WTC11 (cell line): ENCODE measurements around the gene MSL3B.

Experiments used
- CBFB ChIP-seq: sonication (generic); formaldehyde crosslinking; IDR thresholded peaks from 2 replicates; pipeline ENCODE4 v1.8.1; 2022; ENCODE audit warnings: mild to moderate bottlenecking, low read depth, missing genetic modification reagents
- CREB1 ChIP-seq: sonication (generic); formaldehyde crosslinking; IDR thresholded peaks from 2 replicates; pipeline ENCODE4 v1.8.0; 2023; ENCODE audit warnings: mild to moderate bottlenecking, missing genetic modification reagents
- ELF4 ChIP-seq: sonication (generic); formaldehyde crosslinking; IDR thresholded peaks from 2 replicates; pipeline ENCODE4 v1.8.1; 2022; ENCODE audit warnings: low read depth, mild to moderate bottlenecking, moderate library complexity, missing genetic modification reagents
- ESRRA ChIP-seq: sonication (generic); formaldehyde crosslinking; IDR thresholded peaks from 2 replicates; pipeline ENCODE4 v1.8.1; 2022; ENCODE audit warnings: mild to moderate bottlenecking, missing genetic modification reagents, borderline replicate concordance
- KAT7 ChIP-seq: sonication (generic); formaldehyde crosslinking; IDR thresholded peaks from 2 replicates; pipeline ENCODE4 v1.8.1; 2023; ENCODE audit warnings: missing genetic modification reagents, mild to moderate bottlenecking, borderline replicate concordance
- ZNF423 ChIP-seq: fragments of 250-450 bp; sonication (Bioruptor Pico); IDR thresholded peaks from 2 replicates; pipeline ENCODE4 v2.1.2; 2022; ENCODE audit warnings: mild to moderate bottlenecking, moderate library complexity
- TF ChIP-seq, protein P1 (sequence below): fragments of 200-600 bp; IDR thresholded peaks from 2 replicates; pipeline ENCODE4 v1.8.0; 2022; ENCODE audit warnings: antibody characterized with exemption
- TF ChIP-seq, protein P2 (sequence below): sonication (generic); formaldehyde crosslinking; IDR thresholded peaks from 2 replicates; pipeline ENCODE4 v1.8.1; 2023; ENCODE audit warnings: mild to moderate bottlenecking, missing genetic modification reagents, moderate library complexity
- TF ChIP-seq, protein P3 (sequence below): sonication (generic); formaldehyde crosslinking; IDR thresholded peaks from 2 replicates; pipeline ENCODE4 v1.8.0; 2022; ENCODE audit warnings: mild to moderate bottlenecking, missing genetic modification reagents
- TF ChIP-seq, protein P4 (sequence below): fragments of 250-450 bp; sonication (Bioruptor Pico); conservative IDR thresholded peaks from 2 replicates; pipeline ENCODE4 v1.9.0; 2021; ENCODE audit warnings: mild to moderate bottlenecking
- TF ChIP-seq, protein P5 (sequence below): sonication (generic); formaldehyde crosslinking; IDR thresholded peaks from 2 replicates; pipeline ENCODE4 v1.8.0; 2023; ENCODE audit warnings: mild to moderate bottlenecking, missing genetic modification reagents
- TF ChIP-seq, protein P6 (sequence below): sonication (generic); formaldehyde crosslinking; IDR thresholded peaks from 2 replicates; pipeline ENCODE4 v1.8.1; 2022; ENCODE audit warnings: mild to moderate bottlenecking, moderate library complexity, missing genetic modification reagents
- TF ChIP-seq, protein P7 (sequence below): sonication (generic); formaldehyde crosslinking; IDR thresholded peaks from 2 replicates; pipeline ENCODE4 v1.8.1; 2022; ENCODE audit warnings: mild to moderate bottlenecking, missing genetic modification reagents, moderate library complexity, borderline replicate concordance

DNA sequence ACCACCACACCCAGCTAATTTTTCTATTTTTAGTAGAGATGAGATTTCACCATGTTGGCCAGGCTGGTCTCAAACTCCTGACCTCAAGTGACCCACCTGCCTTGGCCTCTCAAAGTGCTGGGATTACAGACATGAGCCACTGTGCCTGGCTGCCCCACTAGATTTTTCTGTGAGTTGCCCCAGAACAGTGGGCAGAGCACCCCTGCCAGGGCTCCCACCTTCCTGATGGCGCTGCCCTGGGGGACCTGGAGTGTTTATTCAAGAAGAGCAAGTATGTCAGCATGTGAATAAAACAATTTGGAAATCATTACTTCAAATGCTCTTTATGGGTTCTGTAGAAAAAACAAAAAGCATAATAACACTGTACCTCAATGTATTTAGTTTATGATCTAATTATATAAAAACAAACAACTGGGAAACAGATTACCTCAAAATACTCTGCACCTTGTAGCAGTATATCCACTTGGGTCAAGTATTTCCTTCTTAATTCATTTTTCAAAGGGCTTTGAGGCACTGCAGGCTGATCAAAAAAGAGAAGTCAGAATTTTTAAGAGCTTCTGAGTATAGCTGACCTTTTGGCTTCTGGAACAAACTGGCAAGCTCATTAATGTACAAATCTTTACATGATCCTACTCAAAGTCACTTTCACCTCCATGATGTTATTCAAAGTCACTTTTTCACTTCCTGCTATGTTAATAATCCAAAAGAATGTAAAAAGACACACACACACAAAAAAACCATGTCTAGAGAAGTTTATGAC is 22.7 kb downstream of the MSL3B start:
- TF ChIP-seq, protein P1, sequence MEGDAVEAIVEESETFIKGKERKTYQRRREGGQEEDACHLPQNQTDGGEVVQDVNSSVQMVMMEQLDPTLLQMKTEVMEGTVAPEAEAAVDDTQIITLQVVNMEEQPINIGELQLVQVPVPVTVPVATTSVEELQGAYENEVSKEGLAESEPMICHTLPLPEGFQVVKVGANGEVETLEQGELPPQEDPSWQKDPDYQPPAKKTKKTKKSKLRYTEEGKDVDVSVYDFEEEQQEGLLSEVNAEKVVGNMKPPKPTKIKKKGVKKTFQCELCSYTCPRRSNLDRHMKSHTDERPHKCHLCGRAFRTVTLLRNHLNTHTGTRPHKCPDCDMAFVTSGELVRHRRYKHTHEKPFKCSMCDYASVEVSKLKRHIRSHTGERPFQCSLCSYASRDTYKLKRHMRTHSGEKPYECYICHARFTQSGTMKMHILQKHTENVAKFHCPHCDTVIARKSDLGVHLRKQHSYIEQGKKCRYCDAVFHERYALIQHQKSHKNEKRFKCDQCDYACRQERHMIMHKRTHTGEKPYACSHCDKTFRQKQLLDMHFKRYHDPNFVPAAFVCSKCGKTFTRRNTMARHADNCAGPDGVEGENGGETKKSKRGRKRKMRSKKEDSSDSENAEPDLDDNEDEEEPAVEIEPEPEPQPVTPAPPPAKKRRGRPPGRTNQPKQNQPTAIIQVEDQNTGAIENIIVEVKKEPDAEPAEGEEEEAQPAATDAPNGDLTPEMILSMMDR: no peak
- TF ChIP-seq ZNF423 (CRISPR knock-in tag) (no peak), CREB1 (no peak), ESRRA (no peak), ELF4 (CRISPR knock-in tag) (no peak), CBFB (CRISPR knock-in tag) (no peak), KAT7 (CRISPR knock-in tag) (no peak)
- TF ChIP-seq, protein P2, sequence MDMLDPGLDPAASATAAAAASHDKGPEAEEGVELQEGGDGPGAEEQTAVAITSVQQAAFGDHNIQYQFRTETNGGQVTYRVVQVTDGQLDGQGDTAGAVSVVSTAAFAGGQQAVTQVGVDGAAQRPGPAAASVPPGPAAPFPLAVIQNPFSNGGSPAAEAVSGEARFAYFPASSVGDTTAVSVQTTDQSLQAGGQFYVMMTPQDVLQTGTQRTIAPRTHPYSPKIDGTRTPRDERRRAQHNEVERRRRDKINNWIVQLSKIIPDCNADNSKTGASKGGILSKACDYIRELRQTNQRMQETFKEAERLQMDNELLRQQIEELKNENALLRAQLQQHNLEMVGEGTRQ (CRISPR knock-in tag): no peak
- TF ChIP-seq, protein P3, sequence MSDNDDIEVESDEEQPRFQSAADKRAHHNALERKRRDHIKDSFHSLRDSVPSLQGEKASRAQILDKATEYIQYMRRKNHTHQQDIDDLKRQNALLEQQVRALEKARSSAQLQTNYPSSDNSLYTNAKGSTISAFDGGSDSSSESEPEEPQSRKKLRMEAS (CRISPR knock-in tag): no peak
- TF ChIP-seq, protein P4, sequence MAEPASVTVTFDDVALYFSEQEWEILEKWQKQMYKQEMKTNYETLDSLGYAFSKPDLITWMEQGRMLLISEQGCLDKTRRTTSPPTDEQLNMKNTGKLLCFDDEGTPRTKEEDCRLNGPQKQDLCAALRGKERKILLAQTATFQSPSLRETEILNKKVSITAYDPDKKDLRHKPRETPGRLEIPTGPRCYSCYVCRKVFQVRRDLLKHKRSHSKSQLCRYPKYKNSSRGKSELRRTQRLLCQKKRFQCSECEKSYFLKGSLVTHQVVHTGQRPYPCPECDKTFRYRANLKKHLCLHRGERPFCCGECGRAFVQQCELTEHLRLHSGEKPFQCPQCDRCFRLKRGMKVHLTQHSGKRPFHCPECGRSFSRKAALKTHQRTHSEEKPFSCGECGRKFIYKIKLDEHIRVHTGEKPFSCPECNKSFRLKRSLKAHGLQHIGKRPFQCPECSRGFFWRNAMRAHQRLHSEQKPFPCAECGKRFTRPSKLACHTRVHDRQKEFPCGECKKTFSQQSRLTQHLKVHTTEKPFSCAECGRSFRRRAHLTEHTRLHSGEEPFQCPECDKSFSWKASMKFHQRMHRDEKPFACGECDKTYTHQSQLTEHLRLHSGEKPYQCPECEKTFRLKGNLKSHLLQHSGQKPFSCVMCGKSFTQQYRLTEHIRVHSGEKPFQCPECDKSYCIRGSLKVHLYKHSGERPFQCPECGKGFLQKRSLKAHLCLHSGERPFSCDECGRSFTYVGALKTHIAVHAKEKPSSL (CRISPR knock-in tag): no peak
- TF ChIP-seq, protein P5, sequence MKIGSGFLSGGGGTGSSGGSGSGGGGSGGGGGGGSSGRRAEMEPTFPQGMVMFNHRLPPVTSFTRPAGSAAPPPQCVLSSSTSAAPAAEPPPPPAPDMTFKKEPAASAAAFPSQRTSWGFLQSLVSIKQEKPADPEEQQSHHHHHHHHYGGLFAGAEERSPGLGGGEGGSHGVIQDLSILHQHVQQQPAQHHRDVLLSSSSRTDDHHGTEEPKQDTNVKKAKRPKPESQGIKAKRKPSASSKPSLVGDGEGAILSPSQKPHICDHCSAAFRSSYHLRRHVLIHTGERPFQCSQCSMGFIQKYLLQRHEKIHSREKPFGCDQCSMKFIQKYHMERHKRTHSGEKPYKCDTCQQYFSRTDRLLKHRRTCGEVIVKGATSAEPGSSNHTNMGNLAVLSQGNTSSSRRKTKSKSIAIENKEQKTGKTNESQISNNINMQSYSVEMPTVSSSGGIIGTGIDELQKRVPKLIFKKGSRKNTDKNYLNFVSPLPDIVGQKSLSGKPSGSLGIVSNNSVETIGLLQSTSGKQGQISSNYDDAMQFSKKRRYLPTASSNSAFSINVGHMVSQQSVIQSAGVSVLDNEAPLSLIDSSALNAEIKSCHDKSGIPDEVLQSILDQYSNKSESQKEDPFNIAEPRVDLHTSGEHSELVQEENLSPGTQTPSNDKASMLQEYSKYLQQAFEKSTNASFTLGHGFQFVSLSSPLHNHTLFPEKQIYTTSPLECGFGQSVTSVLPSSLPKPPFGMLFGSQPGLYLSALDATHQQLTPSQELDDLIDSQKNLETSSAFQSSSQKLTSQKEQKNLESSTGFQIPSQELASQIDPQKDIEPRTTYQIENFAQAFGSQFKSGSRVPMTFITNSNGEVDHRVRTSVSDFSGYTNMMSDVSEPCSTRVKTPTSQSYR: no peak
- TF ChIP-seq, protein P6, sequence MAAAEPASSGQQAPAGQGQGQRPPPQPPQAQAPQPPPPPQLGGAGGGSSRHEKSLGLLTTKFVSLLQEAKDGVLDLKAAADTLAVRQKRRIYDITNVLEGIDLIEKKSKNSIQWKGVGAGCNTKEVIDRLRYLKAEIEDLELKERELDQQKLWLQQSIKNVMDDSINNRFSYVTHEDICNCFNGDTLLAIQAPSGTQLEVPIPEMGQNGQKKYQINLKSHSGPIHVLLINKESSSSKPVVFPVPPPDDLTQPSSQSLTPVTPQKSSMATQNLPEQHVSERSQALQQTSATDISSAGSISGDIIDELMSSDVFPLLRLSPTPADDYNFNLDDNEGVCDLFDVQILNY (CRISPR knock-in tag): no peak
- TF ChIP-seq, protein P7, sequence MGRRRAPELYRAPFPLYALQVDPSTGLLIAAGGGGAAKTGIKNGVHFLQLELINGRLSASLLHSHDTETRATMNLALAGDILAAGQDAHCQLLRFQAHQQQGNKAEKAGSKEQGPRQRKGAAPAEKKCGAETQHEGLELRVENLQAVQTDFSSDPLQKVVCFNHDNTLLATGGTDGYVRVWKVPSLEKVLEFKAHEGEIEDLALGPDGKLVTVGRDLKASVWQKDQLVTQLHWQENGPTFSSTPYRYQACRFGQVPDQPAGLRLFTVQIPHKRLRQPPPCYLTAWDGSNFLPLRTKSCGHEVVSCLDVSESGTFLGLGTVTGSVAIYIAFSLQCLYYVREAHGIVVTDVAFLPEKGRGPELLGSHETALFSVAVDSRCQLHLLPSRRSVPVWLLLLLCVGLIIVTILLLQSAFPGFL (CRISPR knock-in tag): no peak
